Measurements from ENCODE around the gene B3GNT5. TPM values are rescaled to one million over a fixed set of nuclear protein-coding genes. Genes with fewer than 3 reads are reported as not detected.
A peak's percentile ranks its signal among the peaks of the same experiment; 100 is the strongest.

B3GNT5 gene
- total and polyA plus RNA-seq, 2 donors (not counting 3 experiments of a cell fraction or from before 2014, with no cell fraction given) = 4.1 to 25.6 TPM

DNA sequence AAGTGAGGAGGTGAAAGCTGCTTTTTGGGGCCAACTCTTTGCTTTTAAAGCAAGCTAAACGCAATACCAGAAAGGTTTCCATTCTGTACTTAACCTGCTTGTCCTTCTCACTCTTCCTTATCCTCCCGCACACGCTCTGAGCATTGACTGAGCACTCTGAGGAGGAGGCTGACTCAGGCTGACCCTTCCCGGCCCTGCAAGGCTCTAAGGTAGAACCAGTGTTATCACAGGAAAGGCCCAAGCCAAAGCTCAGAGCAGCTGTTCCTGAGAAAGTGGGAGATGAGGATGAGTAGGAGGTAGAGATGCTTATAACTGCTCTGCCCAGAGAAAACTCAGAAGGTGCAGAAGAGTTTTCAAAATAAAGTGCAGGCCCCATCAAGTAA lies 2.3 kb downstream of the B3GNT5 start:
- Histone ChIP-seq H3K36me3 (ENCODE audit: control insufficient read depth in 2 of 2, extremely low read depth in 1 of 2, insufficient read depth in 2 of 2, low read length in 2 of 2) (no peaks in the 10 kb centered on the region), H4K20me1 (replicated peaks; ENCODE audit: control insufficient read depth, extremely low read depth, insufficient read depth, low read length) (no peaks in the 10 kb centered on the region), H3K27ac (ENCODE audit: insufficient read depth, low read depth, low read length) (no peak overlapping the region), H3K27me3 (ENCODE audit: control insufficient read depth in 2 of 2, insufficient read depth in 2 of 2, low read length in 2 of 2) (no peaks in the 10 kb centered on the region), H3K4me3 (replicated peaks in 1 of 3; ENCODE audit: insufficient read depth in 1 of 3, low read depth in 1 of 3, low read length in 3 of 3) (peak overlapping the region in 1 of 3 experiments; percentile 49), H3K9me3 (replicated peaks; ENCODE audit: control insufficient read depth, insufficient read depth, low read length) (no peaks in the 10 kb centered on the region), H3K79me2 (ENCODE audit: control insufficient read depth, insufficient read depth, low read length) (peaks cover 39% of the 10 kb centered on the region), H3K9me1 (replicated peaks; ENCODE audit: control insufficient read depth, extremely low read depth, insufficient read depth, low read length) (no peaks in the 10 kb centered on the region), H3K9ac (replicated peaks; ENCODE audit: extremely low read depth, insufficient read depth, low read length) (no peak overlapping the region), H3K4me2 (ENCODE audit: insufficient read depth, low read length) (peak overlapping the region; percentile 74), H2AFZ (ENCODE audit: low read depth, low read length) (no peak overlapping the region), H3K4me1 (ENCODE audit: control insufficient read depth, extremely low read depth, insufficient read depth, low read length) (peaks cover 13% of the 10 kb centered on the region)
- TF ChIP-seq FOS (IDR thresholded peaks at IDR 0.05; ENCODE audit: borderline replicate concordance, insufficient read depth, low read length) = peak; percentile 34
- TF ChIP-seq GATA2 (IDR thresholded peaks at IDR 0.05; ENCODE audit: insufficient read depth, insufficient read length, low read depth, low read length) = no peak
- TF ChIP-seq POLR2AphosphoS5 (IDR thresholded peaks at IDR 0.05; ENCODE audit: insufficient read depth, low read depth, low read length) = peak; percentile 46
- ChIA-PET POLR2A (no interaction called here), CTCF (interaction anchor here (1.0 to 5.4 kb wide), 4 partner anchors 10 to 127 kb away, joined by 3 to 41 read pairs (median 6); no protein-coding TSS in a partner anchor)
- TSS peak; percentile 38 for BruUV-seq (replicated peaks)
- intact Hi-C loops (cut with micrococcal nuclease) = loop anchor here (1.0 to 2.0 kb wide), 3 partner anchors 20 to 133 kb away; no protein-coding TSS in a partner anchor
- FAIRE-seq (peak; percentile 85), DNase-seq (ENCODE audit: low read depth, low spot score) (peak; percentile 42)
- dilution Hi-C loops (cut with MboI; ENCODE audit: extremely low pct_ligation_motif_present, low sequenced_read_pairs) = no loop called here

DNA sequence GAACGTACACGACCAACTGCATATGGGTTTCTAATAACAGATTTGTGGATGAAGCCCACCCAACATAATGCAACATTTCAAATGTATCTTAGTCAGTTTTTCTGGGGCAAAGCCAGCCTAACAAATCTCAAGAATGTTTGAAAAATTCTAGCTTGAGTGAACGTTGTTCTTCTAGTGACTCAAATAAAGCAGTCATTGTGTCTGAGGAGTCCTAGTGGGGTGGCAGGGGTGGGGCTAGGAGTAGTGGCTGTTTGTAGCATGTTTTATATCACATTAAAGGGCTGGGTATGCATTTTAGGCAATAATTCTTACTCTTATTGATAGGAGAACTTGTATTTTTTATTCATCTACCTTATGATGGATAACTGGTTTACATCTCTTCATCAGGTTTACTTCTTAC lies 6.0 kb downstream of the B3GNT5 start:
- Histone ChIP-seq H3K4me3 (replicated peaks in 1 of 3; ENCODE audit: insufficient read depth in 1 of 3, low read depth in 1 of 3, low read length in 3 of 3) (no peak overlapping the region), H3K36me3 (ENCODE audit: control insufficient read depth in 2 of 2, extremely low read depth in 1 of 2, insufficient read depth in 2 of 2, low read length in 2 of 2) (no peaks in the 10 kb centered on the region), H4K20me1 (replicated peaks; ENCODE audit: control insufficient read depth, extremely low read depth, insufficient read depth, low read length) (no peaks in the 10 kb centered on the region), H3K9me3 (replicated peaks; ENCODE audit: control insufficient read depth, insufficient read depth, low read length) (no peaks in the 10 kb centered on the region), H3K9me1 (replicated peaks; ENCODE audit: control insufficient read depth, extremely low read depth, insufficient read depth, low read length) (no peaks in the 10 kb centered on the region), H3K4me2 (ENCODE audit: insufficient read depth, low read length) (no peak overlapping the region), H3K27ac (ENCODE audit: insufficient read depth, low read depth, low read length) (no peak overlapping the region), H3K79me2 (ENCODE audit: control insufficient read depth, insufficient read depth, low read length) (peaks cover 51% of the 10 kb centered on the region), H3K9ac (replicated peaks; ENCODE audit: extremely low read depth, insufficient read depth, low read length) (no peak overlapping the region), H2AFZ (ENCODE audit: low read depth, low read length) (no peak overlapping the region), H3K4me1 (ENCODE audit: control insufficient read depth, extremely low read depth, insufficient read depth, low read length) (peaks cover 13% of the 10 kb centered on the region), H3K27me3 (ENCODE audit: control insufficient read depth in 2 of 2, insufficient read depth in 2 of 2, low read length in 2 of 2) (no peaks in the 10 kb centered on the region)
- DNase-seq (ENCODE audit: low read depth, low spot score) = no peak
- no peak for TF ChIP-seq EZH2 (IDR thresholded peaks at IDR 0.05; ENCODE audit: borderline replicate concordance, low read depth, low read length, severe bottlenecking)
- no peak for TF ChIP-seq FOS (IDR thresholded peaks at IDR 0.05; ENCODE audit: borderline replicate concordance, insufficient read depth, low read length)
- TF ChIP-seq, protein P1, sequence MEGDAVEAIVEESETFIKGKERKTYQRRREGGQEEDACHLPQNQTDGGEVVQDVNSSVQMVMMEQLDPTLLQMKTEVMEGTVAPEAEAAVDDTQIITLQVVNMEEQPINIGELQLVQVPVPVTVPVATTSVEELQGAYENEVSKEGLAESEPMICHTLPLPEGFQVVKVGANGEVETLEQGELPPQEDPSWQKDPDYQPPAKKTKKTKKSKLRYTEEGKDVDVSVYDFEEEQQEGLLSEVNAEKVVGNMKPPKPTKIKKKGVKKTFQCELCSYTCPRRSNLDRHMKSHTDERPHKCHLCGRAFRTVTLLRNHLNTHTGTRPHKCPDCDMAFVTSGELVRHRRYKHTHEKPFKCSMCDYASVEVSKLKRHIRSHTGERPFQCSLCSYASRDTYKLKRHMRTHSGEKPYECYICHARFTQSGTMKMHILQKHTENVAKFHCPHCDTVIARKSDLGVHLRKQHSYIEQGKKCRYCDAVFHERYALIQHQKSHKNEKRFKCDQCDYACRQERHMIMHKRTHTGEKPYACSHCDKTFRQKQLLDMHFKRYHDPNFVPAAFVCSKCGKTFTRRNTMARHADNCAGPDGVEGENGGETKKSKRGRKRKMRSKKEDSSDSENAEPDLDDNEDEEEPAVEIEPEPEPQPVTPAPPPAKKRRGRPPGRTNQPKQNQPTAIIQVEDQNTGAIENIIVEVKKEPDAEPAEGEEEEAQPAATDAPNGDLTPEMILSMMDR (IDR thresholded peaks at IDR 0.05; ENCODE audit: extremely low read depth in 1 of 2, insufficient read depth in 1 of 2, low read depth in 1 of 2, low read length in 2 of 2) = no peak
- no peak for TF ChIP-seq JUN (IDR thresholded peaks at IDR 0.05; ENCODE audit: borderline replicate concordance, insufficient read depth, insufficient read length, low read depth)
- TF ChIP-seq, protein P2, sequence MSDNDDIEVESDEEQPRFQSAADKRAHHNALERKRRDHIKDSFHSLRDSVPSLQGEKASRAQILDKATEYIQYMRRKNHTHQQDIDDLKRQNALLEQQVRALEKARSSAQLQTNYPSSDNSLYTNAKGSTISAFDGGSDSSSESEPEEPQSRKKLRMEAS (IDR thresholded peaks at IDR 0.05; ENCODE audit: insufficient read depth, insufficient read length) = no peak
- TF ChIP-seq POLR2AphosphoS5 (IDR thresholded peaks at IDR 0.05; ENCODE audit: insufficient read depth, low read depth, low read length) = no peak
- TF ChIP-seq MYC (IDR thresholded peaks at IDR 0.05; ENCODE audit: low read depth, low read length) = no peak
- TF ChIP-seq GATA2 (IDR thresholded peaks at IDR 0.05; ENCODE audit: insufficient read depth, insufficient read length, low read depth, low read length) = no peak
- no TSS peak for BruUV-seq (replicated peaks)
- dilution Hi-C loops (cut with MboI; ENCODE audit: extremely low pct_ligation_motif_present, low sequenced_read_pairs) (no loop called here), intact Hi-C loops (cut with micrococcal nuclease) (no loop called here)
- ChIA-PET CTCF (interaction anchor here (1.3 to 3.1 kb wide), 2 partner anchors 26 to 123 kb away, joined by 6 to 9 read pairs; no protein-coding TSS in a partner anchor), POLR2A (no interaction called here)
- FAIRE-seq = no peak
